Measurements from ENCODE around the gene SNX18.

The SNX18 gene

GRCh38 chr5:54577937-54578653 is 60.5 kb downstream of the SNX18 start:
- no peak overlapping the region for H3K4me3 ChIP-seq (ENCODE audit: low read length)
- DNase-seq (ENCODE audit: low read depth) = no peak
- no peak for TF ChIP-seq CTCF (conservative IDR thresholded peaks at IDR 0.05; ENCODE audit: low read length)

GRCh38 chr5:54579591-54580295 is 62.2 kb downstream of the SNX18 start:
- DNase-seq (ENCODE audit: low read depth) = peak; percentile 35
- H3K4me3 ChIP-seq (ENCODE audit: low read length) = no peak overlapping the region
- TF ChIP-seq CTCF (conservative IDR thresholded peaks at IDR 0.05; ENCODE audit: low read length) = no peak

- DNase-seq (ENCODE audit: low read depth) = peak; percentile 91
- TF ChIP-seq CTCF (conservative IDR thresholded peaks at IDR 0.05; ENCODE audit: low read length) = no peak
- H3K4me3 ChIP-seq (ENCODE audit: low read length) = peak overlapping the region; percentile 29
These were observed 63.6 kb downstream of the SNX18 start for GRCh38 chr5:54580997-54581811.

- H3K4me3 ChIP-seq (ENCODE audit: low read length) = peak overlapping the region; percentile 29; the same call in 1 of the 2 replicates
- no peak for TF ChIP-seq CTCF (conservative IDR thresholded peaks at IDR 0.05; ENCODE audit: low read length)
- peak; percentile 88 for DNase-seq (ENCODE audit: low read depth)
These were observed 64.4 kb downstream of the SNX18 start for GRCh38 chr5:54581831-54582548.

- DNase-seq (ENCODE audit: low read depth) = no peak
- H3K4me3 ChIP-seq (ENCODE audit: low read length) = no peak overlapping the region
- no peak for TF ChIP-seq CTCF (conservative IDR thresholded peaks at IDR 0.05; ENCODE audit: low read length)
These were observed 68.8 kb downstream of the SNX18 start for GRCh38 chr5:54586336-54586735.

- no peak for DNase-seq (ENCODE audit: low read depth)
- no peak for TF ChIP-seq CTCF (conservative IDR thresholded peaks at IDR 0.05; ENCODE audit: low read length)
These were observed 72.2 kb downstream of the SNX18 start for GRCh38 chr5:54589786-54590185.

More at GRCh38 chr5:54589786-54590185, 72.2 kb downstream of the SNX18 start:
- no peak overlapping the region for H3K4me3 ChIP-seq (ENCODE audit: low read length)

All from AG10803 (cell line).